Left ventricle myocardium inferior (tissue), 1 donor: ENCODE measurements around the gene SOX13. TPM values are rescaled to one million over a fixed set of nuclear protein-coding genes. Genes with fewer than 3 reads are reported as not detected.
A peak's percentile ranks its signal among the peaks of the same experiment; 100 is the strongest.
"Not testable (repeated sequence)": the region's sequence is repeated elsewhere in the genome, so short reads cannot be mapped to it uniquely, and the experiment has no call there.

Experiments used
- DNase-seq: peaks from one replicate; pipeline ENCODE4 v3.0.0-alpha.2; 2020
- H3K27ac ChIP-seq: fragments of 200-600 bp; replicated peaks from 2 replicates; pipeline ENCODE4 v1.8.0; 2021
- H3K27me3 ChIP-seq: fragments of 200-600 bp; 2 replicates; pipeline ENCODE4 v1.8.0; 2021; ENCODE audit warnings: low read depth
- H3K36me3 ChIP-seq: fragments of 200-600 bp; 2 replicates; pipeline ENCODE4 v1.8.0; 2021
- H3K4me1 ChIP-seq: fragments of 200-600 bp; 2 replicates; pipeline ENCODE4 v1.8.0; 2021
- H3K4me3 ChIP-seq: fragments of 200-600 bp; 2 replicates; pipeline ENCODE4 v1.8.0; 2021; ENCODE audit warnings: mild to moderate bottlenecking, moderate library complexity
- H3K9me3 ChIP-seq: fragments of 200-600 bp; replicated peaks from 2 replicates; pipeline ENCODE4 v1.8.0; 2021
- intact Hi-C: fragments of 100-400 bp; cut with micrococcal nuclease; formaldehyde crosslinking; loops from one replicate; pipeline ENCODE4 v1.11.0; 2022
- total RNA-seq: library from RNA; stranded (reverse); fragmentation: NEBNext Ultra II Directional; extraction: Animal tissue kit (Norgen Biotek cat#: 25700); gene quantifications from one replicate; pipeline ENCODE4 v1.2.1, GENCODE V29; 2021
- TF ChIP-seq, protein P1 (sequence below): fragments of 200-600 bp; IDR thresholded peaks from 2 replicates; pipeline ENCODE4 v1.8.0; 2021; ENCODE audit warnings: antibody characterized with exemption, mild to moderate bottlenecking, borderline replicate concordance
- donor health status: DM: no; HTN: yes; CAD: no; lungs with severe emphysema.

SOX13 gene
- total RNA-seq, 1 donor from 2014 or later: 13.1 TPM

DNA sequence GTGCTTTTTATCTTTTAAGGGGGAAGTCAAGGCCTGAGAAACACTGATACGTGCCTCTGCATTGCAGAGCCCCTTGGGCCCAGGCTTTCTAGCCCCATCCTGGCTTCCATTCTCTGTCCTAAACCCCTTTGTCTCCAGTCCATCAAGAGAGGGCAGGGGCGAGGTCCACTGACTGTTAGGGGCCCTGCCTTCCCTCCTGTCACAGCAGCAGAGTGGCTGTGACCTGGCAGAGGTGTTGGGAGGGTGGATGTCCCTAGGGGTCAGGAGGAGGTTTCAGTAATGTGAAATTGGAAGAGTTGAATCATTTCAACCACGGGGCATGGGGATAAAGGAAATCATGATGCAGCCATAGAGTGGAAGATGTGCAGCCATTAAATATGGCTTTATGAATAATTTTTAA is 24.0 kb downstream of the SOX13 start:
- intact Hi-C loops: no loop called here
- H3K4me3 ChIP-seq: no peak overlapping the region
- H3K27me3 ChIP-seq: no peaks in the 10 kb centered on the region
- peaks cover 75% of the 10 kb centered on the region for H3K4me1 ChIP-seq
- no peak overlapping the region for H3K27ac ChIP-seq
- TF ChIP-seq, protein P1, sequence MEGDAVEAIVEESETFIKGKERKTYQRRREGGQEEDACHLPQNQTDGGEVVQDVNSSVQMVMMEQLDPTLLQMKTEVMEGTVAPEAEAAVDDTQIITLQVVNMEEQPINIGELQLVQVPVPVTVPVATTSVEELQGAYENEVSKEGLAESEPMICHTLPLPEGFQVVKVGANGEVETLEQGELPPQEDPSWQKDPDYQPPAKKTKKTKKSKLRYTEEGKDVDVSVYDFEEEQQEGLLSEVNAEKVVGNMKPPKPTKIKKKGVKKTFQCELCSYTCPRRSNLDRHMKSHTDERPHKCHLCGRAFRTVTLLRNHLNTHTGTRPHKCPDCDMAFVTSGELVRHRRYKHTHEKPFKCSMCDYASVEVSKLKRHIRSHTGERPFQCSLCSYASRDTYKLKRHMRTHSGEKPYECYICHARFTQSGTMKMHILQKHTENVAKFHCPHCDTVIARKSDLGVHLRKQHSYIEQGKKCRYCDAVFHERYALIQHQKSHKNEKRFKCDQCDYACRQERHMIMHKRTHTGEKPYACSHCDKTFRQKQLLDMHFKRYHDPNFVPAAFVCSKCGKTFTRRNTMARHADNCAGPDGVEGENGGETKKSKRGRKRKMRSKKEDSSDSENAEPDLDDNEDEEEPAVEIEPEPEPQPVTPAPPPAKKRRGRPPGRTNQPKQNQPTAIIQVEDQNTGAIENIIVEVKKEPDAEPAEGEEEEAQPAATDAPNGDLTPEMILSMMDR: no peak
- no peaks in the 10 kb centered on the region for H3K9me3 ChIP-seq
- H3K36me3 ChIP-seq: no peaks in the 10 kb centered on the region
- DNase-seq: no peak

DNA sequence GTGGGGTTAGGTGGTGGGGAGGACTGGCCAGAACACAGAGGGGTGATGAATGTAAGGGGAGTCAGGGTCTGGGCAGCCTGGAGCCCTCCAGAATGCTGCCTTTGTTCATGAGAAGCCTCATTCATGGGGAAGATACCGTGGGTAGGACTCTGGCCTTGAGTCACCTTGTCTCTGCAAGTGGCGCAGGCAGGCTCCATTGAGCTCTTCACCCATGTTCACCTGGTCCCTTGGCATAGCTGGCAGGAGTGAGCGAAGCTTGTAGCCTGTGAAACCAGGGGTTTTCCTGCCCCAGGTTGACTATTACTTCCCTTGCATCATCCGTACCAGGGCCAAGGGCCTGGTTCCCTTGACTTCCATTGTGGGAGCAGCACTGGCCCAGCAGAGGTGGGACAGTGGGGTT is 25.8 kb downstream of the SOX13 start:
- no peaks in the 10 kb centered on the region for H3K27me3 ChIP-seq
- TF ChIP-seq, protein P1: no peak
- peaks cover 75% of the 10 kb centered on the region for H3K4me1 ChIP-seq
- no peaks in the 10 kb centered on the region for H3K36me3 ChIP-seq
- DNase-seq: no peak
- no peak overlapping the region for H3K4me3 ChIP-seq
- H3K9me3 ChIP-seq: no peaks in the 10 kb centered on the region
- H3K27ac ChIP-seq: no peak overlapping the region
- intact Hi-C loops: no loop called here

DNA sequence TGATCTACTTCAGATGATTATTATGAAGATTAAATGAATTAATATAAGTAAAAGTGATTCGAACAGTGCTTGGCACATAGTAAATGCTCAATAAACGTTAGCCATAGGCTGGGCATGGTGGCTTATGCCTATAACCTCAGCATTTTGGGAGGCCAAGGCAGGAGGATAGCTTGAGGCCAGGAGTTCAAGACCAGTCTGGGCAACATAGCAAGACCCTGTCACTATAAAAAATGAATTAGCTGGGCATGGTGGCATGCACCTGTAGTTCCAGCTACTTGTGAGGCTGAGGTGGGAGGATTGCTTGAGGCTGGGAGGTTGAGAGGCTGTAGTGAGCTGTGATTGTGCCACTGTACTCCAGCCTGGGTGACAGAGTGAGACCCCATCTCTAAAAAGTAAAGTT is 26.8 kb downstream of the SOX13 start:
- H3K9me3 ChIP-seq, DNase-seq, H3K27me3 ChIP-seq, H3K36me3 ChIP-seq, H3K4me3 ChIP-seq, intact Hi-C loops, H3K27ac ChIP-seq: not testable (repeated sequence)
- peaks cover 75% of the 10 kb centered on the region for H3K4me1 ChIP-seq

DNA sequence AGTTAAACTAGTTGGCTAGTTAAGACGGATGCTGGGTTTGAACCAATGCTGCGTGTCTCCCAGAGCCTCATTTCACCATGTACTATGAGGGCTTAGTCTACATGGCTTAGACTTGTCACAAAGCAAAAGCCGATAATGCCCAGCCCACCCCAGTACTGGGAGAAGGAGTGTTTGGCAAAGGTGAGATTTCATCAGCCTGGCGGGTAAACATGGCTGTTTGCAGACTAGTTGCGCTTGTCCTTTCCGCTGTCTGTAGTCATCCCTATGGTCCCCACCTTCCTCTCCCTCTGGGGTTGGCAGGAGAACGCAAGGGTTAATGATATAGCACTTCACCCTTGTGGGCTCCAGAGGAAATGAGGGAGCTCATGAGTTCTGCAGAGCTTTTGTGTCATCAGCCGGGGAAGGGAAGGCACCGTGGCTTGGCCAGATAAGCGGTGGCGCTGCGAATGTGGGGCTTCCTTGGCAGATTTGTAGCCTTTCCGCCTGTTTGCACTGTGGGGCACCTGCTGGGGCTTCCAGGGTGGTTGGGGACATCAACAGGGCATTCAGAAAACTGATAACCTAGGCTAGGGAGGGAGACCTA is 29.2 kb downstream of the SOX13 start:
- Histone ChIP-seq H3K9me3 (no peaks in the 10 kb centered on the region), H3K27me3 (no peaks in the 10 kb centered on the region), H3K27ac (peak overlapping the region; percentile 85), H3K36me3 (no peaks in the 10 kb centered on the region), H3K4me3 (no peak overlapping the region), H3K4me1 (peaks cover 58% of the 10 kb centered on the region)
- TF ChIP-seq, protein P1: no peak
- intact Hi-C loops: no loop called here
- no peak for DNase-seq

- intact Hi-C loops: no loop called here
- TF ChIP-seq, protein P1: no peak
- Histone ChIP-seq H3K4me3 (no peak overlapping the region), H3K27me3 (no peaks in the 10 kb centered on the region), H3K9me3 (no peaks in the 10 kb centered on the region), H3K27ac (peak overlapping the region; percentile 85), H3K4me1 (peaks cover 65% of the 10 kb centered on the region), H3K36me3 (no peaks in the 10 kb centered on the region)
- no peak for DNase-seq
Observed at GRCh38 chr1:204102739-204103430, 30.0 kb downstream of the SOX13 start.

DNA sequence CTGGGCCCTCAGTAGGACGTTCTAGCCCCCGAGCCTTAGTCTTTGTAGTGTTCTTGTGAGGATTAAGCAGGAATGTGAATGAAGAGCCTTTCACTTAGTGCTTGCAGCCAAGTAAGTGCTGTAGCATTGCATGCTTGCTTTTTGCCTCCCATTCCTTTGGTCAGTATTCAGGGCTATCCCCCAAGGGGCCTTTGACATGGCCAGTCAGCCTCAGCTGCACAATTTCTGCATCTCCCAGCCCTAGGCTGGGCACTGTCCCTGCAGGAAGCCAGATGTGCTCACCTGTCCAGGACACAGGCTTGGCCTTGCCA is 30.5 kb downstream of the SOX13 start:
- intact Hi-C loops: no loop called here

More for the DNA sequence above, 30.5 kb downstream of the SOX13 start:
- Histone ChIP-seq H3K27ac (peak overlapping the region; percentile 85), H3K4me1 (peaks cover 70% of the 10 kb centered on the region), H3K4me3 (peak overlapping the region; percentile 21), H3K9me3 (no peaks in the 10 kb centered on the region), H3K36me3 (no peaks in the 10 kb centered on the region), H3K27me3 (no peaks in the 10 kb centered on the region)
- TF ChIP-seq, protein P1: no peak
- no peak for DNase-seq
